ENCODE data around the gene CD14. TPM values are rescaled to one million over a fixed set of nuclear protein-coding genes. Genes with fewer than 3 reads are reported as not detected.
A peak's percentile ranks its signal among the peaks of the same experiment; 100 is the strongest.
"Not testable (repeated sequence)": the region's sequence is repeated elsewhere in the genome, so short reads cannot be mapped to it uniquely, and the experiment has no call there.

The CD14 gene
- total RNA-seq, 1 donor from 2014 or later = 0.29 TPM

- no peak for DNase-seq (ENCODE audit: low read depth)
- no peak for TF ChIP-seq CTCF (IDR thresholded peaks at IDR 0.05; ENCODE audit: insufficient read depth, low read length, poor library complexity, severe bottlenecking)
- H3K36me3 ChIP-seq (ENCODE audit: control insufficient read depth, insufficient read depth, low read length) = peaks cover 2% of the 10 kb centered on the region
- H3K27me3 ChIP-seq (ENCODE audit: control insufficient read depth, insufficient read depth, low read length) = no peaks in the 10 kb centered on the region
- no peak overlapping the region for H3K4me3 ChIP-seq (ENCODE audit: low read depth, low read length)
Observed at GRCh38 chr5:140672455-140673186, 39.6 kb upstream of the CD14 start.

GRCh38 chr5:140671472-140672125 lies 38.6 kb upstream of the CD14 start:
- H3K4me3 ChIP-seq (ENCODE audit: low read depth, low read length) = no peak overlapping the region
- no peaks in the 10 kb centered on the region for H3K27me3 ChIP-seq (ENCODE audit: control insufficient read depth, insufficient read depth, low read length)
- DNase-seq (ENCODE audit: low read depth) = no peak
- H3K36me3 ChIP-seq (ENCODE audit: control insufficient read depth, insufficient read depth, low read length) = peaks cover 2% of the 10 kb centered on the region
- TF ChIP-seq CTCF (IDR thresholded peaks at IDR 0.05; ENCODE audit: insufficient read depth, low read length, poor library complexity, severe bottlenecking) = no peak

- not testable (repeated sequence) for DNase-seq (ENCODE audit: low read depth); H3K27me3 ChIP-seq (ENCODE audit: control insufficient read depth, insufficient read depth, low read length); H3K36me3 ChIP-seq (ENCODE audit: control insufficient read depth, insufficient read depth, low read length); H3K4me3 ChIP-seq (ENCODE audit: low read depth, low read length)
Observed at GRCh38 chr5:140671035-140671434, 38.1 kb upstream of the CD14 start.

GRCh38 chr5:140664359-140665119 lies 31.6 kb upstream of the CD14 start, which contains the start of gene WDR55:
Gene WDR55, plus strand, starts transcription at chr5:140664904. Its CDS starts 9 bp downstream, at chr5:140664913.
- peak; percentile 50 for DNase-seq (ENCODE audit: low read depth)
- peaks cover 3% of the 10 kb centered on the region for H3K36me3 ChIP-seq (ENCODE audit: control insufficient read depth, insufficient read depth, low read length)
- peak within 1 kb of the TSS; percentile 92 for H3K4me3 ChIP-seq (ENCODE audit: low read depth, low read length)
- no peaks in the 10 kb centered on the region for H3K27me3 ChIP-seq (ENCODE audit: control insufficient read depth, insufficient read depth, low read length)
- TF ChIP-seq CTCF (IDR thresholded peaks at IDR 0.05; ENCODE audit: insufficient read depth, low read length, poor library complexity, severe bottlenecking) = no peak

GRCh38 chr5:140664030-140664358 lies 31.0 kb upstream of the CD14 start:
- peaks cover 2% of the 10 kb centered on the region for H3K36me3 ChIP-seq (ENCODE audit: control insufficient read depth, insufficient read depth, low read length)
- H3K4me3 ChIP-seq (ENCODE audit: low read depth, low read length) = peak overlapping the region; percentile 92

GRCh38 chr5:140660371-140660770 lies 27.4 kb upstream of the CD14 start:
- not testable (repeated sequence) for H3K36me3 ChIP-seq (ENCODE audit: control insufficient read depth, insufficient read depth, low read length); H3K4me3 ChIP-seq (ENCODE audit: low read depth, low read length); H3K27me3 ChIP-seq (ENCODE audit: control insufficient read depth, insufficient read depth, low read length); DNase-seq (ENCODE audit: low read depth)

More at GRCh38 chr5:140664030-140664358, 31.0 kb upstream of the CD14 start:
- no peaks in the 10 kb centered on the region for H3K27me3 ChIP-seq (ENCODE audit: control insufficient read depth, insufficient read depth, low read length)
- no peak for DNase-seq (ENCODE audit: low read depth)
- no peak for TF ChIP-seq CTCF (IDR thresholded peaks at IDR 0.05; ENCODE audit: insufficient read depth, low read length, poor library complexity, severe bottlenecking)

All from kidney epithelial cell (primary cell).